ENCODE results near the gene MAPKAPK2.
A peak's percentile ranks its signal among the peaks of the same experiment; 100 is the strongest.

MAPKAPK2 gene

DNA sequence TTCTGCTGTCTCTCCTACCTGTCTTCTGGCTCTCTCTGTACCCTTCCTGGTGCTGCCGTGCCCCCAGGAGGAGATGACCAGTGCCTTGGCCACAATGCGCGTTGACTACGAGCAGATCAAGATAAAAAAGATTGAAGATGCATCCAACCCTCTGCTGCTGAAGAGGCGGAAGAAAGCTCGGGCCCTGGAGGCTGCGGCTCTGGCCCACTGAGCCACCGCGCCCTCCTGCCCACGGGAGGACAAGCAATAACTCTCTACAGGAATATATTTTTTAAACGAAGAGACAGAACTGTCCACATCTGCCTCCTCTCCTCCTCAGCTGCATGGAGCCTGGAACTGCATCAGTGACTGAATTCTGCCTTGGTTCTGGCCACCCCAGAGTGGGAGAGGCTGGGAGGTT is 47.8 kb downstream of the MAPKAPK2 start (continued):
- TF ChIP-seq, protein P1, sequence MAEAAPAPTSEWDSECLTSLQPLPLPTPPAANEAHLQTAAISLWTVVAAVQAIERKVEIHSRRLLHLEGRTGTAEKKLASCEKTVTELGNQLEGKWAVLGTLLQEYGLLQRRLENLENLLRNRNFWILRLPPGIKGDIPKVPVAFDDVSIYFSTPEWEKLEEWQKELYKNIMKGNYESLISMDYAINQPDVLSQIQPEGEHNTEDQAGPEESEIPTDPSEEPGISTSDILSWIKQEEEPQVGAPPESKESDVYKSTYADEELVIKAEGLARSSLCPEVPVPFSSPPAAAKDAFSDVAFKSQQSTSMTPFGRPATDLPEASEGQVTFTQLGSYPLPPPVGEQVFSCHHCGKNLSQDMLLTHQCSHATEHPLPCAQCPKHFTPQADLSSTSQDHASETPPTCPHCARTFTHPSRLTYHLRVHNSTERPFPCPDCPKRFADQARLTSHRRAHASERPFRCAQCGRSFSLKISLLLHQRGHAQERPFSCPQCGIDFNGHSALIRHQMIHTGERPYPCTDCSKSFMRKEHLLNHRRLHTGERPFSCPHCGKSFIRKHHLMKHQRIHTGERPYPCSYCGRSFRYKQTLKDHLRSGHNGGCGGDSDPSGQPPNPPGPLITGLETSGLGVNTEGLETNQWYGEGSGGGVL (tag by site-specific recombination; IDR thresholded peaks at IDR 0.05): no peak
- no peak for TF ChIP-seq MZF1 (tag by site-specific recombination; IDR thresholded peaks at IDR 0.05; ENCODE audit: borderline replicate concordance)
- TF ChIP-seq ZNF544 (tag by site-specific recombination; IDR thresholded peaks at IDR 0.05): no peak
- TF ChIP-seq ZNF785 (tag by site-specific recombination; IDR thresholded peaks at IDR 0.05): no peak
- no peak for TF ChIP-seq ZNF510 (tag by site-specific recombination; IDR thresholded peaks at IDR 0.05; ENCODE audit: insufficient replicate concordance)
- TF ChIP-seq ZNF248 (tag by site-specific recombination; IDR thresholded peaks at IDR 0.05): no peak

DNA sequence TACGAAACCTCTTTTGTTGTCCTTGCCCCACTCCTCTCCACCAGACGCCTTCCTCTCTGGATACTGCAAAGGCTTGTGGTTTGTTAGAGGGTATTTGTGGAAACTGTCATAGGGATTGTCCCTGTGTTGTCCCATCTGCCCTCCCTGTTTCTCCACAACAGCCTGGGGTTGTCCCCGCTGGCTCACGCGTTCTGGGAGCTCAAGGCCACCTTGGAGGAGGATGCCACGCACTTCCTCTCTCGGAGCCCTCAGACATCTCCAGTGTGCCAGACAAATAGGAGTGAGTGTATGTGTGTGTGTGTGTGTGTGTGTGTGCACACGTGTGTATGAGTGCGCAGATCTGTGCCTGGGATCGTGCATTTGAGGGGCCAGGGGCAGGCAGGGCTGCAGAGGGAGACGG is 48.3 kb downstream of the MAPKAPK2 start:
- no peak overlapping the region for H3K4me3 ChIP-seq (ENCODE audit: low read depth, low read length)
- no peak overlapping the region for H3K27ac ChIP-seq (ENCODE audit: extremely low read depth, low read depth, low read length)
- H3K9me3 ChIP-seq (ENCODE audit: control insufficient read depth, insufficient read depth, low read depth, low read length): no peaks in the 10 kb centered on the region
- POLR2A ChIA-PET: no interaction called here
- peaks cover 0 to 49% of the 10 kb centered on the region in 2 experiments; a peak in 1 of 3 replicates for H3K36me3 ChIP-seq (ENCODE audit: control insufficient read depth in 2 of 2, insufficient read depth in 1 of 2, low read length in 2 of 2)
- TF ChIP-seq, protein P2, sequence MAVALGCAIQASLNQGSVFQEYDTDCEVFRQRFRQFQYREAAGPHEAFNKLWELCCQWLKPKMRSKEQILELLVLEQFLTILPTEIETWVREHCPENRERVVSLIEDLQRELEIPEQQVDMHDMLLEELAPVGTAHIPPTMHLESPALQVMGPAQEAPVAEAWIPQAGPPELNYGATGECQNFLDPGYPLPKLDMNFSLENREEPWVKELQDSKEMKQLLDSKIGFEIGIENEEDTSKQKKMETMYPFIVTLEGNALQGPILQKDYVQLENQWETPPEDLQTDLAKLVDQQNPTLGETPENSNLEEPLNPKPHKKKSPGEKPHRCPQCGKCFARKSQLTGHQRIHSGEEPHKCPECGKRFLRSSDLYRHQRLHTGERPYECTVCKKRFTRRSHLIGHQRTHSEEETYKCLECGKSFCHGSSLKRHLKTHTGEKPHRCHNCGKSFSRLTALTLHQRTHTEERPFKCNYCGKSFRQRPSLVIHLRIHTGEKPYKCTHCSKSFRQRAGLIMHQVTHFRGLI (tag by site-specific recombination; IDR thresholded peaks at IDR 0.05): no peak
- no peak for TF ChIP-seq KLF9 (tag by site-specific recombination; IDR thresholded peaks at IDR 0.05; ENCODE audit: low read depth)
- no peak for TF ChIP-seq YY1 (tag by site-specific recombination; IDR thresholded peaks at IDR 0.05)
- TF ChIP-seq GLIS2 (tag by site-specific recombination; IDR thresholded peaks at IDR 0.05): no peak
- TF ChIP-seq ZNF548 (tag by site-specific recombination; IDR thresholded peaks at IDR 0.05): no peak
- no peak for TF ChIP-seq ZFP41 (tag by site-specific recombination; IDR thresholded peaks at IDR 0.05; ENCODE audit: borderline replicate concordance)
- TF ChIP-seq ZNF624 (tag by site-specific recombination; IDR thresholded peaks at IDR 0.05): no peak
- H3K4me1 ChIP-seq (ENCODE audit: control insufficient read depth, insufficient read depth, low read length): no peaks in the 10 kb centered on the region
- CTCF ChIA-PET: interaction anchor here (0.5 to 6.4 kb wide), 5 partner anchors 126 to 249 kb away, joined by 3 to 73 read pairs (median 3); no protein-coding TSS in a partner anchor

DNA sequence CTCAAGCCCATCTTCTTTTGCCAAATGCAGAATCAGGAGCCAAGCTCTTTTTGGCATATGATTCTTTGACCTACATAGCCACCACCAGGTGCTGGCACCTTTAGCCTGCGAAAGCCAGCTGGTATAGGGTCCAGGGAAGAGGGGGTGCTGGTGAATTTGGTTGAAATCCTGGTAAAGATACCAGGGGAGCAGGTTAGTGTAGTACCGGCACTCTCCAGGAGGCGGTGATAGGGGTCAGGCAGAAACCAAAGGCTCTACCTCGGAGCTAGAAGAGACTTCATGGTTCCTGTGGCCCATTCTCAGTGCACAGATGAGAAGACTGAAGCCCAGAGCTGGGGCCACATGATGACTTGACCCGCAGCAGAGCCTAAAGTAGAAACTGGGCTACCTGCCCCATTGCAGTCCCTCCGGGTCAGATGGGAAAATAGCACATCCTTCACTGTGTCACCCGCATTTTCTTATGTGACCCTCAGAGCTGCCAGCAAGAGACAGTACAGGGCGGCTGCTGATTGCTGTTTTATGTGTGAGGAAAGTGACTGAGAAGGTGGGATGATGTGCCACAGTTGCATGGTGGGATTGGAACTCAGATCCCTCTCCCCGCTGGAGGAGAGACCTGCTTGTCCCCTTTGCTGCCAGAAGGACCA is 49.9 kb downstream of the MAPKAPK2 start:
- H3K4me1 ChIP-seq (ENCODE audit: control insufficient read depth, insufficient read depth, low read length): no peaks in the 10 kb centered on the region
- POLR2A ChIA-PET: interaction anchor here (0.6 to 1.0 kb wide), 3 partner anchors 76 to 1096 kb away, joined by 3 to 5 read pairs (median 4); no protein-coding TSS in a partner anchor
- TF ChIP-seq GLIS1 (tag by site-specific recombination; IDR thresholded peaks at IDR 0.05) (no peak), ZNF654 (tag by site-specific recombination; IDR thresholded peaks at IDR 0.05; ENCODE audit: low read depth) (peak; percentile 50), ZNF571 (tag by site-specific recombination; IDR thresholded peaks at IDR 0.05) (no peak), CTCF (tag by site-specific recombination; IDR thresholded peaks at IDR 0.05) (peak; percentile 53)
- no peak overlapping the region for H3K4me3 ChIP-seq (ENCODE audit: low read depth, low read length)
- no peak overlapping the region for H3K27ac ChIP-seq (ENCODE audit: extremely low read depth, low read depth, low read length)
- H3K9me3 ChIP-seq (ENCODE audit: control insufficient read depth, insufficient read depth, low read depth, low read length): no peaks in the 10 kb centered on the region
- CTCF ChIA-PET: interaction anchor here (0.5 to 6.4 kb wide), 35 partner anchors 9 to 1219 kb away, joined by 3 to 73 read pairs (median 4); no protein-coding TSS in a partner anchor
- H3K36me3 ChIP-seq (ENCODE audit: control insufficient read depth in 2 of 2, insufficient read depth in 1 of 2, low read length in 2 of 2): peaks cover 0 to 44% of the 10 kb centered on the region in 2 experiments; a peak in 1 of 3 replicates

All from HEK293 (cell line).